NCI-H2227 (cell line): ENCODE data around the gene RAD51D.
"Not testable (repeated sequence)": the region's sequence is repeated elsewhere in the genome, so short reads cannot be mapped to it uniquely, and the experiment has no call there.

ENCODE experiments used
- DNase-seq: peaks from one replicate; lab custom pipeline; 2025; ENCODE audit not compliant: unreplicated experiment; lab: John Stamatoyannopoulos, UW

RAD51D gene

GRCh38 chr17:35119370-35120165 is at the start of gene RAD51D:
RAD51D (minus strand) TSS chr17:35119860; CDS start chr17:35119613, 247 bp downstream.
- DNase-seq, result peak; percentile 87

GRCh38 chr17:35167666-35168065 is 48.0 kb upstream of the RAD51D start:
- no peak for DNase-seq

GRCh38 chr17:35167046-35167445 is 47.4 kb upstream of the RAD51D start:
- DNase-seq, result no peak

GRCh38 chr17:35166526-35166925 is 46.9 kb upstream of the RAD51D start:
- DNase-seq, result no peak

- DNase-seq, result no peak
These were observed 45.1 kb upstream of the RAD51D start for GRCh38 chr17:35164716-35165115.

GRCh38 chr17:35163886-35164285 is 44.2 kb upstream of the RAD51D start:
- no peak for DNase-seq

GRCh38 chr17:35162755-35163154 is 43.1 kb upstream of the RAD51D start:
- no peak for DNase-seq

GRCh38 chr17:35161281-35161761 is 41.7 kb upstream of the RAD51D start:
- DNase-seq, result no peak

- no peak for DNase-seq
These were observed 40.9 kb upstream of the RAD51D start for GRCh38 chr17:35160354-35161201.

- no peak for DNase-seq
These were observed 40.3 kb upstream of the RAD51D start for GRCh38 chr17:35159940-35160339.

- DNase-seq, result no peak
These were observed 35.6 kb upstream of the RAD51D start for GRCh38 chr17:35155246-35155645.

GRCh38 chr17:35154196-35155165 is 34.8 kb upstream of the RAD51D start:
- no peak for DNase-seq

GRCh38 chr17:35152421-35153140 is 32.9 kb upstream of the RAD51D start:
- DNase-seq, result no peak

GRCh38 chr17:35151080-35151479 is 31.4 kb upstream of the RAD51D start:
- DNase-seq, result not testable (repeated sequence)

- no peak for DNase-seq
These were observed 30.3 kb upstream of the RAD51D start for GRCh38 chr17:35149941-35150340.

GRCh38 chr17:35148144-35148543 is 28.5 kb upstream of the RAD51D start:
- no peak for DNase-seq

- no peak for DNase-seq
These were observed 27.8 kb upstream of the RAD51D start, which contains the start of gene UNC45B for GRCh38 chr17:35147375-35147905. UNC45B (plus strand) TSS chr17:35147817; CDS start chr17:35148264, 447 bp downstream.

GRCh38 chr17:35146214-35146833 is 26.7 kb upstream of the RAD51D start:
- no peak for DNase-seq

- DNase-seq, result no peak
These were observed 25.2 kb upstream of the RAD51D start for GRCh38 chr17:35144840-35145239.
